H1 (cell line): ENCODE data around the gene P2RX7. TPM values are rescaled to one million over a fixed set of nuclear protein-coding genes. Genes with fewer than 3 reads are reported as not detected.

Experiments used
- ATF2 ChIP-seq: IDR thresholded peaks from 2 replicates; pipeline ENCODE4 v1.6.1; 2012; ENCODE audit warnings: low read length, inconsistent platforms
- ATF3 ChIP-seq: IDR thresholded peaks from 2 replicates; pipeline ENCODE4 v1.6.1; 2011; ENCODE audit warnings: low read depth, mild to moderate bottlenecking, low read length; ENCODE audit not compliant: insufficient read depth
- CTCF ChIP-seq, 3 experiments: IDR thresholded peaks; 1 replicate in 2 of 3; 2 replicates in 1 of 3; pipeline versions ENCODE4 v1.5.1 to v1.6.1; 2011; ENCODE audit warnings: low read length in 3 of 3, mild to moderate bottlenecking in 3 of 3, inconsistent platforms in 2 of 3, low read depth in 1 of 3, moderate library complexity in 1 of 3; ENCODE audit not compliant: insufficient read depth in 1 of 3; ENCODE audit errors: control extremely low read depth in 1 of 3
- MAFK ChIP-seq: IDR thresholded peaks from 2 replicates; pipeline ENCODE4 v1.6.1; 2012; ENCODE audit warnings: low read depth, mild to moderate bottlenecking, improper control_type of control experiment, low read length
- POLR2AphosphoS5 ChIP-seq: IDR thresholded peaks from 2 replicates; pipeline ENCODE4 v1.6.1; 2011; ENCODE audit warnings: low read depth, low read length
- RFX5 ChIP-seq: IDR thresholded peaks from 2 replicates; pipeline ENCODE4 v1.6.1; 2011; ENCODE audit warnings: low read depth, low read length, improper control_type of control experiment, borderline replicate concordance
- SIX5 ChIP-seq: IDR thresholded peaks from 2 replicates; pipeline ENCODE4 v1.6.1; 2011; ENCODE audit warnings: mild to moderate bottlenecking, low read depth, low read length
- TAF7 ChIP-seq: optimal IDR thresholded peaks from 2 replicates; pipeline ENCODE3; 2011; ENCODE audit warnings: low read depth, mild to moderate bottlenecking, inconsistent platforms, low read length, moderate library complexity, borderline replicate concordance
- polyA plus RNA-seq, 7 experiments: library from polyadenylated mRNA; depleted of rRNA in 3 of 7; stranded (reverse) in 5 of 7; unstranded in 2 of 7; fragments of >200 nt in 5 of 7; fragments of 200-250 nt in 2 of 7; gene quantifications; 1 replicate in 5 of 7; 2 replicates in 1 of 7; 4 replicates in 1 of 7; pipeline versions ENCODE4 v1.2.1 to v1.2.3, GENCODE V29; 2011 to 2013; ENCODE audit warnings: missing spikeins in 2 of 7, mixed read lengths in 2 of 7
- total RNA-seq: library from RNA; stranded (reverse); fragmentation: NEBNext Ultra II Directional; extraction: Animal tissue kit (Norgen Biotek cat#: 25700); gene quantifications from 2 replicates; pipeline ENCODE4 v1.2.1, GENCODE V29; 2021

The P2RX7 gene
- total and polyA plus RNA-seq, 2 of the 8 experiments (the other 6 are each of a cell fraction or from before 2014, with no cell fraction given), result 0.38 to 0.56 TPM

GRCh38 chr12:121095544-121096198, 37.0 kb upstream of the P2RX7 start (continued):
- TF ChIP-seq CTCF (IDR thresholded peaks at IDR 0.05; ENCODE audit: control extremely low read depth in 1 of 3, insufficient read depth in 1 of 3, low read depth in 1 of 3, low read length in 3 of 3), result peak; percentile 81 to 88 (median 83)
- no peak for TF ChIP-seq TAF7
- no peak for TF ChIP-seq POLR2AphosphoS5
- TF ChIP-seq SIX5, result no peak
- TF ChIP-seq ATF3, result no peak
- TF ChIP-seq ATF2, result no peak
- no peak for TF ChIP-seq RFX5
- TF ChIP-seq MAFK, result no peak
